ENCODE results near the gene VAPA.

Gene VAPA

GRCh38 chr18:9913526-9914333 is at the start of gene VAPA:
VAPA (plus strand) TSS chr18:9914016; CDS start chr18:9914257, 241 bp downstream.
- peak within 1 kb of the TSS; percentile 96 for H3K27ac Mint-ChIP-seq
- H3K4me1 Mint-ChIP-seq: peaks cover 31% of the 10 kb centered on the region
- peaks cover 2% of the 10 kb centered on the region for H3K9me3 Mint-ChIP-seq
- CTCF ChIA-PET: interaction anchor here (1.2 kb wide), 1 partner anchor 44 kb away, joined by 3 read pairs; no protein-coding TSS in a partner anchor
- peaks cover 18% of the 10 kb centered on the region for H3K27me3 Mint-ChIP-seq
- DNase-seq: peak; percentile 95
- peaks cover 3% of the 10 kb centered on the region for H3K36me3 Mint-ChIP-seq
- peak within 1 kb of the TSS; percentile 85 for H3K4me3 Mint-ChIP-seq

GRCh38 chr18:9865764-9866490 is 47.9 kb upstream of the VAPA start:
- Mint-ChIP-seq H3K27me3 (peaks cover 9% of the 10 kb centered on the region), H3K27ac (no peak overlapping the region), H3K4me1 (no peaks in the 10 kb centered on the region), H3K4me3 (no peak overlapping the region), H3K9me3 (peaks cover 16% of the 10 kb centered on the region), H3K36me3 (no peaks in the 10 kb centered on the region)
- CTCF ChIA-PET: no interaction called here
- no peak for DNase-seq

- Mint-ChIP-seq H3K27ac (no peak overlapping the region), H3K36me3 (no peaks in the 10 kb centered on the region), H3K27me3 (peaks cover 9% of the 10 kb centered on the region), H3K4me1 (no peaks in the 10 kb centered on the region), H3K9me3 (peaks cover 16% of the 10 kb centered on the region), H3K4me3 (no peak overlapping the region)
- DNase-seq: no peak
- CTCF ChIA-PET: no interaction called here
These were observed 47.2 kb upstream of the VAPA start for GRCh38 chr18:9866627-9867026.

- Mint-ChIP-seq H3K36me3 (no peaks in the 10 kb centered on the region), H3K27ac (no peak overlapping the region), H3K4me1 (no peaks in the 10 kb centered on the region), H3K9me3 (peaks cover 16% of the 10 kb centered on the region), H3K27me3 (peaks cover 9% of the 10 kb centered on the region), H3K4me3 (no peak overlapping the region)
- no peak for DNase-seq
- CTCF ChIA-PET: no interaction called here
These were observed 46.7 kb upstream of the VAPA start for GRCh38 chr18:9867071-9867594.

GRCh38 chr18:9868857-9869714 is 44.7 kb upstream of the VAPA start:
- Mint-ChIP-seq H3K27me3 (peaks cover 9% of the 10 kb centered on the region), H3K9me3 (peaks cover 16% of the 10 kb centered on the region), H3K27ac (no peak overlapping the region), H3K36me3 (no peaks in the 10 kb centered on the region), H3K4me3 (no peak overlapping the region), H3K4me1 (no peaks in the 10 kb centered on the region)
- DNase-seq: no peak
- CTCF ChIA-PET: interaction anchor here (1.2 kb wide), 1 partner anchor 83 kb away, joined by 3 read pairs; no protein-coding TSS in a partner anchor

- Mint-ChIP-seq H3K4me1 (no peaks in the 10 kb centered on the region), H3K36me3 (no peaks in the 10 kb centered on the region), H3K27ac (no peak overlapping the region), H3K4me3 (no peak overlapping the region), H3K27me3 (peaks cover 9% of the 10 kb centered on the region), H3K9me3 (peaks cover 16% of the 10 kb centered on the region)
- DNase-seq: no peak
- CTCF ChIA-PET: interaction anchor here (1.2 kb wide), 1 partner anchor 82 kb away, joined by 3 read pairs; no protein-coding TSS in a partner anchor
These were observed 43.9 kb upstream of the VAPA start for GRCh38 chr18:9869715-9870430.

- no peaks in the 10 kb centered on the region for H3K4me1 Mint-ChIP-seq
- H3K27me3 Mint-ChIP-seq: peaks cover 9% of the 10 kb centered on the region
- peaks cover 11% of the 10 kb centered on the region for H3K9me3 Mint-ChIP-seq
- H3K27ac Mint-ChIP-seq: no peak overlapping the region
- no peak for DNase-seq
- no peak overlapping the region for H3K4me3 Mint-ChIP-seq
- H3K36me3 Mint-ChIP-seq: no peaks in the 10 kb centered on the region
- CTCF ChIA-PET: interaction anchor here (1.2 kb wide), 1 partner anchor 81 kb away, joined by 3 read pairs; no protein-coding TSS in a partner anchor
These were observed 43.3 kb upstream of the VAPA start for GRCh38 chr18:9870431-9871008.

GRCh38 chr18:9871244-9871746 is 42.5 kb upstream of the VAPA start:
- no peak overlapping the region for H3K4me3 Mint-ChIP-seq
- no peak for DNase-seq
- peaks cover 9% of the 10 kb centered on the region for H3K27me3 Mint-ChIP-seq
- peaks cover 4% of the 10 kb centered on the region for H3K9me3 Mint-ChIP-seq
- H3K4me1 Mint-ChIP-seq: no peaks in the 10 kb centered on the region
- CTCF ChIA-PET: no interaction called here
- H3K27ac Mint-ChIP-seq: no peak overlapping the region
- no peaks in the 10 kb centered on the region for H3K36me3 Mint-ChIP-seq

GRCh38 chr18:9872823-9873222 is 41.0 kb upstream of the VAPA start:
- H3K27me3 Mint-ChIP-seq: peaks cover 9% of the 10 kb centered on the region
- H3K4me1 Mint-ChIP-seq: no peaks in the 10 kb centered on the region
- no peaks in the 10 kb centered on the region for H3K9me3 Mint-ChIP-seq
- no peaks in the 10 kb centered on the region for H3K36me3 Mint-ChIP-seq
- no peak overlapping the region for H3K27ac Mint-ChIP-seq
- no peak overlapping the region for H3K4me3 Mint-ChIP-seq
- CTCF ChIA-PET: no interaction called here
- no peak for DNase-seq

- no peaks in the 10 kb centered on the region for H3K4me1 Mint-ChIP-seq
- H3K27me3 Mint-ChIP-seq: peaks cover 9% of the 10 kb centered on the region
- CTCF ChIA-PET: no interaction called here
- H3K36me3 Mint-ChIP-seq: no peaks in the 10 kb centered on the region
- no peak for DNase-seq
- H3K9me3 Mint-ChIP-seq: no peaks in the 10 kb centered on the region
- H3K27ac Mint-ChIP-seq: no peak overlapping the region
- H3K4me3 Mint-ChIP-seq: no peak overlapping the region
These were observed 39.1 kb upstream of the VAPA start for GRCh38 chr18:9874728-9875127.

GRCh38 chr18:9876212-9876866 is 37.5 kb upstream of the VAPA start:
- Mint-ChIP-seq H3K36me3 (no peaks in the 10 kb centered on the region), H3K4me1 (no peaks in the 10 kb centered on the region), H3K4me3 (no peak overlapping the region), H3K9me3 (no peaks in the 10 kb centered on the region), H3K27me3 (no peaks in the 10 kb centered on the region), H3K27ac (no peak overlapping the region)
- CTCF ChIA-PET: no interaction called here
- no peak for DNase-seq

- no peak overlapping the region for H3K4me3 Mint-ChIP-seq
- no peaks in the 10 kb centered on the region for H3K27me3 Mint-ChIP-seq
- H3K4me1 Mint-ChIP-seq: no peaks in the 10 kb centered on the region
- no peaks in the 10 kb centered on the region for H3K9me3 Mint-ChIP-seq
- DNase-seq: no peak
- H3K27ac Mint-ChIP-seq: no peak overlapping the region
- no peaks in the 10 kb centered on the region for H3K36me3 Mint-ChIP-seq
- CTCF ChIA-PET: no interaction called here
These were observed 36.8 kb upstream of the VAPA start for GRCh38 chr18:9876867-9877654.
